Right lobe of liver (tissue), 6 donors: ENCODE data around the gene P2RX5. TPM values are rescaled to one million over a fixed set of nuclear protein-coding genes. Genes with fewer than 3 reads are reported as not detected.

Source experiments
- ATAC-seq, 4 donors: fragments of 200-7000 bp; cut with Tn5 transposase; one replicate each; pipeline ENCODE4 v1.9.1; 2020; ENCODE audit warnings: mild to moderate bottlenecking in 4 of 4, moderate library complexity in 4 of 4
- DNase-seq, 3 donors: peaks; one replicate each; pipeline ENCODE4 v3.0.0-alpha.2; 2020
- H3K27ac ChIP-seq, 3 donors: fragments of 200-600 bp; one replicate each; pipeline ENCODE4 v1.8.0; 2022
- H3K27me3 ChIP-seq, 2 donors: fragments of 200-600 bp; one replicate each; pipeline ENCODE4 v1.8.0; 2022
- H3K36me3 ChIP-seq, 4 donors: fragments of 200-600 bp; sonication (generic) in 1 of 4; one replicate each; pipeline versions ENCODE4 v1.5.1 to v1.8.0; 2017 to 2022; ENCODE audit warnings: control low read depth in 1 of 4
- H3K4me1 ChIP-seq, 4 donors: fragments of 200-600 bp; sonication (generic) in 1 of 4; one replicate each; pipeline versions ENCODE4 v1.5.1 to v1.8.0; 2017 to 2022; ENCODE audit warnings: control low read depth in 1 of 4
- H3K4me3 ChIP-seq, 3 donors: fragments of 200-600 bp; one replicate each; pipeline ENCODE4 v1.8.0; 2022
- H3K9me3 ChIP-seq, 4 donors: fragments of 200-600 bp; sonication (generic) in 1 of 4; one replicate each; pipeline versions ENCODE4 v1.5.1 to v1.8.0; 2017 to 2022; ENCODE audit warnings: control low read depth in 1 of 4
- POLR2A ChIP-seq: fragments of 450-650 bp; IDR thresholded peaks from one replicate; pipeline ENCODE4 v1.6.1; 2017; ENCODE audit warnings: antibody characterized with exemption, mild to moderate bottlenecking
- WGBS: methylation state at CpG from one replicate; pipeline ENCODE4 v1.1.6; 2018; ENCODE audit warnings: low coverage, low lambda C conversion rate; ENCODE audit not compliant: insufficient coverage; ENCODE audit errors: missing lambda C conversion rate; 5-methylcytosine and 5-hydroxymethylcytosine counted together
- intact Hi-C, 2 donors: fragments of 100-400 bp; cut with DNase I; formaldehyde crosslinking; loops; one replicate each; pipeline versions ENCODE4 v1.11.2 to v1.14.1; 2022
- total RNA-seq, 6 experiments: library from RNA; depleted of rRNA in 2 of 6; stranded (reverse); fragments of >200 nt in 2 of 6; fragmentation: NEBNext Ultra II Directional in 3 of 6; extraction: Animal tissue kit (Norgen Biotek cat#: 25700) in 3 of 6; gene quantifications; one replicate each; pipeline versions ENCODE4 v1.1.0 to v1.2.4, GENCODE V29; 2016 to 2023
- TF ChIP-seq, protein P1 (sequence below), 4 donors: fragments of 200-600 bp in 3 of 4; fragments of 450-650 bp in 1 of 4; IDR thresholded peaks; one replicate each; pipeline versions ENCODE4 v1.5.1 to v1.8.0; 2016 to 2022; ENCODE audit warnings: antibody characterized with exemption in 4 of 4, mild to moderate bottlenecking in 2 of 4
- donor health status: DM: no; HTN: yes; CAD: no.
- donor health status: DM: no; HTN: no; CAD: no.
- donor health status: DM: no; HTN: no; CAD: no.
- donor health status: DM: no; HTN: yes; CAD: no.
- donor health status: DM: no; HTN: yes; CAD: no.

P2RX5 gene
- total RNA-seq, 6 experiments from 2014 or later, result 0.13 to 1.1 (median 0.40) TPM

DNA sequence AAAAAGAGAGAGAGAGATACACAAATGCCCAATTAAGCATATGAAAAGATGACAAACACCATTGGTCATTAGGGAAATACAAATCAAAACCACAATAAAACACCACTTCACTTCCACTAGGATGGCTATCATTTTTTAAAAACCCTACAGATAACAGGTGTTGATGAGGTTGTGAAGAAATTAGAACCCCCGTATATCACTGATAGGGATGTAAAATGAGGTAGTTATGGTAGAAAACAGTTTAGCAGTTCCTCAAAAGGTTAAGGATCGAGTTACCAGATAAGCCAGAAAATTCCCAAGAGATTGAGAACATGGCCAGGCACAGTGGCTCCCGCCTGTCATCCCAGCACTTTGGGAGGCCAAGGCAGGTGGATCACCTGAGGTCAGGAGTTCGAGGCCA, 2.8 kb downstream of the P2RX5 start:
- no peaks in the 10 kb centered on the region for H3K27me3 ChIP-seq
- ATAC-seq (no peak), DNase-seq (no peak)
- no peak overlapping the region for H3K4me3 ChIP-seq
- TF ChIP-seq POLR2A, result no peak
- TF ChIP-seq, protein P1, sequence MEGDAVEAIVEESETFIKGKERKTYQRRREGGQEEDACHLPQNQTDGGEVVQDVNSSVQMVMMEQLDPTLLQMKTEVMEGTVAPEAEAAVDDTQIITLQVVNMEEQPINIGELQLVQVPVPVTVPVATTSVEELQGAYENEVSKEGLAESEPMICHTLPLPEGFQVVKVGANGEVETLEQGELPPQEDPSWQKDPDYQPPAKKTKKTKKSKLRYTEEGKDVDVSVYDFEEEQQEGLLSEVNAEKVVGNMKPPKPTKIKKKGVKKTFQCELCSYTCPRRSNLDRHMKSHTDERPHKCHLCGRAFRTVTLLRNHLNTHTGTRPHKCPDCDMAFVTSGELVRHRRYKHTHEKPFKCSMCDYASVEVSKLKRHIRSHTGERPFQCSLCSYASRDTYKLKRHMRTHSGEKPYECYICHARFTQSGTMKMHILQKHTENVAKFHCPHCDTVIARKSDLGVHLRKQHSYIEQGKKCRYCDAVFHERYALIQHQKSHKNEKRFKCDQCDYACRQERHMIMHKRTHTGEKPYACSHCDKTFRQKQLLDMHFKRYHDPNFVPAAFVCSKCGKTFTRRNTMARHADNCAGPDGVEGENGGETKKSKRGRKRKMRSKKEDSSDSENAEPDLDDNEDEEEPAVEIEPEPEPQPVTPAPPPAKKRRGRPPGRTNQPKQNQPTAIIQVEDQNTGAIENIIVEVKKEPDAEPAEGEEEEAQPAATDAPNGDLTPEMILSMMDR (IDR thresholded peaks at IDR 0.05), result no peak
- no peaks in the 10 kb centered on the region for H3K36me3 ChIP-seq
- H3K27ac ChIP-seq, result no peak overlapping the region
- H3K4me1 ChIP-seq, result peaks cover 0 to 7% (median 0%) of the 10 kb centered on the region in 4 donors
- H3K9me3 ChIP-seq, result no peaks in the 10 kb centered on the region
- WGBS, result 61% methylated on average over 4 of the region's 4 CpGs
- intact Hi-C loops, result no loop called here

GRCh38 chr17:3692346-3692745, 3.6 kb downstream of the P2RX5 start:
- no peak overlapping the region for H3K4me3 ChIP-seq
- WGBS, result 43% methylated on average over 3 of the region's 9 CpGs
- ATAC-seq (no peak), DNase-seq (peak in 1 of 3 donors; percentile 14)
- no peaks in the 10 kb centered on the region for H3K36me3 ChIP-seq
- intact Hi-C loops, result no loop called here
- no peak overlapping the region for H3K27ac ChIP-seq
- no peaks in the 10 kb centered on the region for H3K9me3 ChIP-seq
- no peaks in the 10 kb centered on the region for H3K27me3 ChIP-seq
- TF ChIP-seq, protein P1 (IDR thresholded peaks at IDR 0.05), result no peak
- no peak for TF ChIP-seq POLR2A
- H3K4me1 ChIP-seq, result peaks cover 0 to 7% (median 0%) of the 10 kb centered on the region in 4 donors

DNA sequence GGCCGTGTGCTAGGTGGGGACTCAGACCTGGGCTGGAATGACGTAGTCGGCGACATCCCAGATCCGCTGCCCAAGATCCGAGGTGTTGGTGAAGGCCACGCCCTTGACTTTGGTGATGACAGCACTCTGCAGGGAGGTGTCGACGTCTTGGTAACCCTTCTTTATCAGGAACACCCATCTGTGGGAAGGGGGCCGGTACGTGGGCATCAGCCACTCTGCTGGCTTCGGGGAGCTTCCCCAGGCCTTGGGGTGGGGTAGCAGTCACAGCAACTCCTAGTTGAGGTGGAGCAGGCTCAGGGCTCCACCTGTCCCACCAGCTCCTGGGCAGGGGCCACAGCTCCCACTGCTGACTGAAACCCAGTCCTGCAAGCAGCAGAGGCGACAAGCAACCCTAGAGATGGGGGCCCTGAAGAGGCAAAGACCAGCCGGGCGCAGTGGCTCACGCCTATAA, 4.3 kb downstream of the P2RX5 start:
- H3K36me3 ChIP-seq, result no peaks in the 10 kb centered on the region
- TF ChIP-seq POLR2A, result no peak
- TF ChIP-seq, protein P1 (IDR thresholded peaks at IDR 0.05), result no peak
- no peaks in the 10 kb centered on the region for H3K27me3 ChIP-seq
- WGBS, result 50% methylated on average over 3 of the region's 16 CpGs
- no peaks in the 10 kb centered on the region for H3K9me3 ChIP-seq
- ATAC-seq, result no peak
- intact Hi-C loops, result no loop called here
- H3K4me3 ChIP-seq, result no peak overlapping the region
- DNase-seq, result peak in 1 of 3 donors; percentile 40
- peaks cover 0 to 7% (median 0%) of the 10 kb centered on the region in 4 donors for H3K4me1 ChIP-seq
- no peak overlapping the region for H3K27ac ChIP-seq

DNA sequence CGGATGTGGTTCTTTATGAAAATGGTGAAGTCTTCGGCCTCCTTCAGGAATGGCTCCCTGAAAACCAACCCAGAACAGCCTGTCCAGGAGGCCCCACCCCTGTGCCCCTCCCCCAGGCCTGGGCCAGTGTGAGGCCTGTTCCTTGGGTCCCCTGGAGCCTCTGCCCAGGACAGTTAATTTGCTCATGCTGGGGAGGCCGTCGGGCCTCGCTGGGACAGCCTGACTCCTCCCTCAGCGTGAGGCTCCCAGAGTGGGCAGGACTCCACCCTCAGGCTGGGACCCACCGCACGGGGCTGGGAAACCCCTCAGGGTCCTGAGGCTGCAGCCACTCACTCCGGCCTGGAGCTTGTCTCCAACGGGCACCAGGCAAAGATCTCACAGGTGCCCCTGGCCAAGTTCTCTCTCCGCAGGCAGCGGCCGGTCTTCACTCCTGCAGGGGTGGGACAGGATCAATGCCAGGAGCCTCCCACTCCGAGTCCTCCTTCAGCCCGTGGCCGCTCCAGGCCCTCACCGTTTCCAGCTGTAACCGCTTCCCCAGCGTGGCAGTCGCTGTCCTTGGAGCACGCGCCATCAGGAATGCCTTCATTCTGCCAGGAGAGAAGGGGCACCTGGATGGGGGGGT, 5.8 kb downstream of the P2RX5 start:
- no peak overlapping the region for H3K27ac ChIP-seq
- no peaks in the 10 kb centered on the region for H3K4me1 ChIP-seq
- no peak overlapping the region for H3K4me3 ChIP-seq
- H3K36me3 ChIP-seq, result no peaks in the 10 kb centered on the region
- no peaks in the 10 kb centered on the region for H3K9me3 ChIP-seq
- H3K27me3 ChIP-seq, result no peaks in the 10 kb centered on the region
- intact Hi-C loops, result no loop called here
- ATAC-seq, result peak in 1 of 4 donors; percentile 20
- peak in 1 of 3 donors; percentile 52 for DNase-seq
- TF ChIP-seq, protein P1 (IDR thresholded peaks at IDR 0.05), result no peak
- TF ChIP-seq POLR2A, result no peak
- 60% methylated on average over 1 of the region's 22 CpGs for WGBS
